SK-MEL-5 (cell line): ENCODE measurements around the gene MEGF9. TPM values are rescaled to one million over a fixed set of nuclear protein-coding genes. Genes with fewer than 3 reads are reported as not detected.
"Not testable (repeated sequence)": the region's sequence is repeated elsewhere in the genome, so short reads cannot be mapped to it uniquely, and the experiment has no call there.

ENCODE experiments used
- DNase-seq: peaks from one replicate; pipeline ENCODE4 v3.0.0-alpha.2; 2016; ENCODE audit warnings: low read depth, low spot score
- in situ Hi-C: cut with HindIII; loops from 2 replicates; pipeline ENCODE4 v1.10.0; 2016; ENCODE audit warnings: low sequenced_read_pairs, high pct_unique_total_duplicates, low pct_unique_long_range_greater_than_20kb
- total RNA-seq: library from RNA; depleted of rRNA; stranded (reverse); fragments of >200 nt; shearing (Covaris generic); gene quantifications from 2 replicates; pipeline ENCODE4 v1.2.3, GENCODE V29; 2014

Gene MEGF9
- total RNA-seq, 1 experiment from 2014 or later: 23.6 TPM

DNA sequence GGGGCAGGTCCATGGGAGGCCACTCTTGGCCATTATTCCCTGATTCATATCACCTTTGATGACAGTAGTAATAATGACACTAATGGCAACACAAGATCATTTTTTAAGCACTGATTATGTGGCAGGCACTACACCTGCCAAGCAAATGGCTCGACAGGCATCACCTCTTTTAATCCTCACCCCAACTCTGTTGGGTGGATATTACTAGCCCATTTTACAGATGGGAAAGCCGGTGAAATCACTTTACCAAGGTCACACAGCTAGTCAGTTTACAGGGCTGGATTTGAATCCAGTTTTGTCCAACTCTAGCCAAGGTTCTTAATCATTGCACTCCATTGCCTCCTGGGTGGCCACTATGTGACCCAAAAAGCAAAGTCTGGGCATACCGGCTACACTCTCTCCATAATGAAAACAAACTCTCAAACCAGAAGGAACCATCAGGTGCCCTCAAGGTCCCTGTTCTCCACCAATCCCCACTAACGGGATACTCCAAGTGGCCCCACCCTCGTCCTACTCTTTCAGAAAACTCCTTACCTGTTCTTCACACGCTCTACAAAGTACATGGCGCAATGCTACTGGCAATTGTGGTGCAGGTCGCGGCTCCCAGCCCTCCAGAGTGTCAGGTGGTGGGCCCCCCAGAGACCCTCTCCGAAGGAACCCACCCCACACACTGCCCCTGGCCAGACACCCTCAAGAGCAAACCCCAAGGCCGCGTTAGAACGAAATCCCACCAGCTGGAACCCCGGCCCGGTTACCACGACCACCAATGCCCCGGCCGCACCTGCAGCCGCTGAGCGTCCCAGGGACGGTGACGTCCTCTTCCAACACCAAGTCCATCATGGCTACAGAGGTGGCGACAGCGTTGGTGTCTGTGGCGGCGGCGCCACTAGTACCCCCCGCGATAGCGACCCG is 134.9 kb downstream of the MEGF9 start:
- DNase-seq: peak; percentile 37
- in situ Hi-C loops: no loop called here

DNA sequence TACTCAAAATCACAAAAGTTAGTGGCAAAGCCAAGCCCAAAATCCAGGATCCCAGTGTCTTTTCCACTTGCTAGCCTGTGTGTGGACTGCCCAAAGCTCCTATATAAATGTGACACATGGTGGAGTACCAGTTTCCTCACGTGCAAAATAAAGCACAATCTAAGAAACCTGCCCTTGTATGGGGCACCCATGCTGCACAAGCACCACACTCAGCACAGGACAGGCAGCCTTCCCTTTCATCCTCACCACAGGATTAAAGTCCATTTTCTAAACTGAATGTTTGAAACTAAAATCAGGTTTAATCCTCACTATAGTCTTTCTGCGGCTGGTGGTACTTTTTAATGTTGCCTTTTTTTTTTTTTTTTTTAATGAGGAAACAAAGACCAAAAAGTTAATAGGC is 139.8 kb downstream of the MEGF9 start:
- in situ Hi-C loops: no loop called here

DNA sequence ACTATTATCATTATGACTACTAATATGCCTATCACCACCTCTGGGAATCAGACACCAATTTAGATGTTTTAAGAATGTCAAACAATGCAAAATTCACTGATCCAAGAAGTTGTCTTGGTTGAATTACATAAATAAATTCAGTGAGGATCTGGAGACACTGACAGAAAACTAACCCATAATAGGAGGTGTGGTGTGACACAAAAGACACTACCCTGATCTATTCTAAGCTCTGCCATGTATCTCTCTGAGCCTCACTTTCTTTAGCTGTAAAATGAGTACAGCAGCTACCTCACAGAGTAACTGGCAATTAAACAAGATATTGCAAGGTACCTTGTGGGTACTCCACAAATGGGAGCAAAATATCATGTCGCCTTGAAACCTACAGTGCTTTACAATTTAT is 141.8 kb downstream of the MEGF9 start:
- in situ Hi-C loops: no loop called here
- DNase-seq: no peak

More for the DNA sequence above, 139.8 kb downstream of the MEGF9 start:
- peak; percentile 36 for DNase-seq

DNA sequence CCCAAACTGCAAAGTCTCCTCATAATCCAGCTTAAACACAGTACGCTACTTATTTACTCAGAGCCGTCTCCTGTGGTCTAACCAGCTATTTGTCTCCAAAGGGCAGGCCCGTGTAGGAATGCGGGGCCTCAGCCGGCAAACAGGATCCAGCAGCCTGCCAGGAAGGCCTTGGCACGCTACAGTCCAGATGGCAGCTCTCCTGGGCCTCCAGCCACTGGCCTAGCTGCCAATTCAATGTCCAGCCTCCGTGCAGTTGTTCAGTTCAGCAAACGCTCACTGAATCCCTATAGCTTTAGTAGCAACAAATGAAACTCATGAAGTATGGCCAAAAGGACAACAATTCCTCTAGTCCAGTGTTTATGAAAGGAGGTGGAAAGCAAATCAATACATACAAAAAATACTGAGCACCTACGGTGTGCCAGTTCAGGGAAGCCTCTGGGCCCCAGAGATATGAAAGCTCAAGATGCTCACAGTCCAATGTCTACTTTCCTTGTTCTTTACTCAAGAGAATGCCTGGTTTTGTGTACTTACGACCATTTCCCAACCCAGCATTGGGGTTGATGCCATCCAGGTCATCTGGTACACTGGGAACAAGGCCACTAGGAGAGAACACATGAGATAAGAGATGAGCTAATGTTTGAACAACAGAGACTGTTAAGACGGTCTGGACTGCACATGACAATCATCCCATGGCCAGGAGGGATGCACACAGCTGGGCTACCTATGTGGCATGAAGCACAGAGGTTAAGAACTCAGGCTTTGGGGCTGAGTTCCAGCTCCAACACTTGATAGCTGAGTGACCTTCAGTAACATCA is 142.6 kb downstream of the MEGF9 start:
- in situ Hi-C loops: no loop called here
- DNase-seq: peak; percentile 93

DNA sequence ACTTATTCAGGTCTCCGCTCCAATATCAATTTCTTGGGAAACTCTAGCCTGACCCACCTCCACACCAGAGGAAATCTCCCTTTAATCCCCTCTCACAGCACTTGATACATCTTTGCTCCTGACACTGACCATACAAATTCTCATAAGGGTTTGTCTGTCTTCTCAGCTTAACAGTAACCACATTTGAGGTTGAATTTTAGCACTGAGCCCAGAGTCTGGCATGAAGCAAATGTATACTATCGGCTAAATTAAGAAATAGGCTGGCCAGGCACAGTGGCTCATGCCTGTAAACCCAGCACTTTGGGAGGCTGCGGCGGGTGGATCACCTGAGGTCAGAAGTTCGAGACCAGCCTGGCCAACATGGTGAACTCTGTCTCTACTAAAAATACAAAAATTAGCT is 144.0 kb downstream of the MEGF9 start:
- no peak for DNase-seq
- in situ Hi-C loops: no loop called here

DNA sequence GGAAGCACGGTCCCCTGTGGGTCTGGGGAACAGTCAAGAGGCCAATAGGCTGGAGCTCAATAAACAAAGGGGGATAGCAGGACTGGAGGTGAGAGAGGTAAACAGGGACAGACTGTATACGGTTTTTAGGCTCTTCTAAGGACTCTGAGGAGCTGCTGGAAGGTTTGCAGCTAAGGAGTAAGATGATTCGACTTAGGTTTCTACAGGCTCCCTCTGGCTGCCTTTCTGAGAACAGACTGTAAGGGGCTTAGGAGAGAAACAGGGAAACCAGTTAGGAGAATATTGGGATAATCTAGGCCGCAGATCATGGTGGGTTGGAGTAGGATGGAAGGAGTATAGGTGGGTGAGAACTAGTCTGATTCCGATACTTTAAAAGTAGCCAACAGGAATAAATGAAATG is 144.7 kb downstream of the MEGF9 start:
- DNase-seq: peak; percentile 22

DNA sequence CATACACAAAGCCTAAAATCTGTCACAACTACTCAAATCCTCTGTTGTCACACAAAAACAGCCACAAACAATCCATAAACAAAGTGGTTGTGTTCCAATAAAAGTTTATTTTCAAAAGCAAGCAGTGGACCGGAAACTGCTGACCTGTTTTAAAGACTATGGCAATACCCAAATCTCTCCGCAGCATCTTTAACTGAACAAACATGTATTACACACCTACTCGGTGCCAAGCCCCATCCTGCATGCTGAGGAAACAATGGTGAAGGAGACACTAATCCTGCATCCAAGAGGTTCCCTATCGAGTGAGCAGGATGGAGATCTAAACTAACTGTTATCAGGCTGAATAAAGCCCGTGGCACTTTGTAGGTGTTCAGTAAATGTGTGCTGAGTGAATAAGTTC is 145.5 kb downstream of the MEGF9 start:
- in situ Hi-C loops: no loop called here
- DNase-seq: no peak

More for the DNA sequence above, 144.7 kb downstream of the MEGF9 start:
- in situ Hi-C loops: no loop called here

DNA sequence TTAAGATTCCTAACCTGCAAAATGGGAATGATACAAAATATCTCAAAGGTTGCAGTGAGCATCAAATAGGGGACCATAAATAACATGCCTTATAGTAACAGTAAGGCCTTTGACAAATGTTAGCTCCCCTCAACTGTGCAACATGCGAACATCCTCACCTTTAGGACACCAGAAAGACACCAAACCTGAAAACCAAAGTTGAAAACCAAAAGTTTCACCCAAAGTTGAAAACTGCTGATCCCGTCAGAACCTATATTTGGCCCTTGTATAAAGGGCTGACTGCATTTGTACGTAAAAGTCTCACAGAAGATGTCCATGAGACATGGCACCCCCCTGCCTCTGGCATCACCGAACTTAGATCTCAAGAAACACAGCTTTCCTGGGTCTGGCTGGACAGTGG is 146.4 kb downstream of the MEGF9 start:
- in situ Hi-C loops: no loop called here
- no peak for DNase-seq

DNA sequence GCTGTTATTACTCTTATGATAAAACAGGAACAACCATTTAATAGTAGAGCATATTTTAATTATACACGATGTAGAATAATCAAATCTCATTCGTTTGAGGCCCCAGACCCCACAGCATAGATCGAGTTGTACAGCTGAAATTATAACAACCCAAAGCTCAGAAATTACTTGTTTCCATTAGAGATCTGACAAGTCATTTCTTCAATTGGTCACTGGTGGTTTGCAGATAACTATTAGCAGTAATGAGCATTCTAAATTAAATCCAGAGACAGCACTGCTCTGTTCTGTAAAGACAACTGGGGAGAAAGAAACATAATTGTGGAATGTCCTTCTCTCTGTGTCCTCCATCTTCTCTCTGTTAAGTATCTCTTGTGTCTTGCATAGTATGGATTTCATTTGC is 147.2 kb downstream of the MEGF9 start:
- in situ Hi-C loops: no loop called here
- no peak for DNase-seq

DNA sequence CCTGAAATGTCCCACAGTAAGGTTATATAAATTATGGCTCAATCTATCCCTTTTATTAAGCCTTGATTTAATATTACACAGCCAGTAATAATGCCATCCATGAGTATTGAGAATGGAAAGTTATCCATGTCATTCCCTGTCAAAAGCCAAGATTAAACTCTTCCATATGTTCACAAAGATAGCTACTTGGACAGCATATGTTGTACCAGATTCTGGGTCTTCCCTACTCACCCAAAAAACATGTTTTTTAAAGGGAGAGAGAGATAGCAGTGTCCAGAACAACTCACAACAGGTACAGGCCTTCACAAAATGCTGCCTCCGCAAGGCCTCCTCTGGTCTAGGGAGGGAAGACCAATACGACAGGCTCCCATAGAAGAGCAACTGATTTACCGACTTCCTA is 149.7 kb downstream of the MEGF9 start:
- in situ Hi-C loops: no loop called here
- no peak for DNase-seq

DNA sequence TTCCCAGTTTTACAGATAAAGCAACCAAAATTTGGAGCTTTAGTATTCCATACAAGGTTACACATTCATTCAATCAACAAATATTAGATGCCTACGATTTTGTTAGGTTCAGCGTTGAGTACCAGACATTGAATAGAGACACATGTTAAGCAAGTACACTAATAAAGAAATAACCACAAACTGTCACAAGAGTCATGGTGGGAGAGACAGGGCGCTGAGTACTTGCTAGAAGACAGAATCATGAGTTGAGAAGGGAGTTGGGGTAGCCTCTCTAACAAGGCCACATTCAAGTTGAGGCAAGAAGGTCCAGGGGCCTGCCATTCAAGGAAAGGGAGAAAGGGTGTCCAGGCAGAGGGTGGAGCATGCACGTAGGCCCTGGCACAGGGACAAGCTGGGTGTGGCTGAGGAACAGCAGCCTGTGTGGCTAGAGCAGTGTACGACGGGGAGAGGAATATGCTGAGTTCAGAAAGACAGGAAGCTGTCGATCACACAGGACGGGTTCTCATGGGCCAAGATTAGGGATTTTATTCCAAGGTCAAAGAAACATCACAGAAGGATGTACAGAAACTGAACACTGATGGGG is 151.3 kb downstream of the MEGF9 start:
- no peak for DNase-seq
- in situ Hi-C loops: no loop called here

DNA sequence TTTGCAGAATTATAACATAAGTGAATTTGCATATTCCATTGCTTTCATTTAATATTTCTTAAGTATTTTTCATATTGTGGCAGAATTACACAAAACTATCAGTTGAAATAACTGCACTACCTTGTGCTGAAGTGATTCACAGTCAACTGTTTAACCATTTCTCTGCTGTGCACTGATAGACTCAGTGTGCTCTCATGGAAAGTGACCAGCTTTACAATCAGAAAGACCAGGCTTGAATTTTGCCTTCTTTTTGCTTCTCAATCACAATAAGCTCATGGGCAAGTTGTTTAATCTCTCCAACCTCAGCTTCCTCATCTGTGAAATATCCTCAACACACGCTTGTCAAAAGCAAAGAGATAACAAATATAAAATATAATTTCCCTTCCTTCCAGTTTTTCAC is 152.6 kb downstream of the MEGF9 start:
- no peak for DNase-seq
- in situ Hi-C loops: no loop called here

DNA sequence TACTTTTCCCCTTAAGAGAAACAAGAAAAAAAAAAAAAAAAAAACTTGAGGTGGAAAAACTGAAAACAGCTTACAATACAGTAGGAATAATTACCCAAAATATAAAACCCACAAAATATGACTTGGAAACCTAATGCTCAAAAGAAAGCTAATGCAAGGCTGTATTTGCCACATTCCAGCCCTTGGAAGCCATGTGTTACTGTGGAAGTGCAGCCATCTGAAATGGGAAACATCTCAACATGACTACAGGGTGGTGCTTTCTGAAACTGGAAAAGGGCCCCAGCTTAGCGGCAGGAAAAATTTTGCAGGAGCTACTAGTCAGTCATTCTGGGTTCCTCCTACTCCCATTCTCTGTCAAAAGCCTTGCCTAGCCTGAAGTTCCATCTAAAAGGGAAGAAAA is 154.7 kb downstream of the MEGF9 start:
- in situ Hi-C loops: no loop called here
- no peak for DNase-seq

DNA sequence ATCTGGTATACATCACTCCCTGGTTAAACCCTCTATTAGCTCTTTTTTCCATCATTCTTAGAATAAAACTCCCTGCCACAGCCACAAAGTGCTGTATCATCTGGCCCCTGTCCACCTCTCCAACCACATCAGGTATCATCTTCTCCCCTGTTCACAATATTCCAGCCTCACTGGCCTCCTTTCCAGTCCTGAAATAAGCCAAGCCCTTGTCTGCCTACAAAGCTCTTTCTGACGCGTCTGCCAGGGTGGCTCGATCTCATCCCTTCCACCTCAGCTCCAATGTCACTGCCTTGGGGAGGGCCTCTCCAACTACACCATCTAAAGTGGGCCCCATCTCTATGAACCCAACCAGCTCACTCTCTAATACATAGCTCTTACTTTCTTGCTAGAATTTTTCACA is 155.8 kb downstream of the MEGF9 start:
- DNase-seq: no peak
- in situ Hi-C loops: no loop called here

DNA sequence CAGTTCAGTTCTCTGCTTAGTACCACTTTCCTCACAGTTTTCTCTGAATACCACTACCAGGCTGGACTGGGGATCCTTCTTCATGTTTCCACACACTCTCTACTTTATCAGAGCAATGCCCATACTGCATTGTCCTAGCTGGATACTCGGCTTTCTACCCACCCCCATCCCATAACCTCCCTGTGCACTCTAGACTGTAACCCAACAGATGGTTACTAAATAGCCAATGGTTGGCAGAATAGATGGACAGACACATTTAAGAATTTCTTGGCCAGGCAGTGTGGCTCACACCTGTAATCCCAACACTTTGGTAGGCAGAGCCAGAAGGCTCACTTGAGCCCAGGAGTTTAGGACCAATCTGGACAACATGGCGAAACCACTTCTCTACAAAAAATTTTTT is 157.1 kb downstream of the MEGF9 start:
- in situ Hi-C loops: no loop called here
- DNase-seq: no peak

DNA sequence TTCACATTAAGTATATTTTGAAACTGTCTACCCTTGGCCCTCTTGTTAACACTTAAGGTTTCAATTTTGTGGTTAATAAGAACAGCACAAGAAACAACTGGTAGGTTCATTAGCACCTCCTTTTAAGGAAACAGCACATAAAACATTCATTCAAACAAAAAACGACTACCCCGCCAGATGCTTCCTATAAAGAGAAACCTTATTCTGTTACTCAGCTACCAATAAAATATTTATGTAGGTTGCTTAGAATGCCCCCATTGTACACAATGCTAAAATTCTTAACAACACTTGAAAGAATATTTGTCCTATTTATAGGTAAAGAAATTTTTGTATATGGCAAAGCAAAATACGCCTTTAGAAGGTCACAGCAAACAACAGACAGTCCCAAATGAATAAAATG is 157.5 kb downstream of the MEGF9 start:
- peak; percentile 53 for DNase-seq
- in situ Hi-C loops: no loop called here

DNA sequence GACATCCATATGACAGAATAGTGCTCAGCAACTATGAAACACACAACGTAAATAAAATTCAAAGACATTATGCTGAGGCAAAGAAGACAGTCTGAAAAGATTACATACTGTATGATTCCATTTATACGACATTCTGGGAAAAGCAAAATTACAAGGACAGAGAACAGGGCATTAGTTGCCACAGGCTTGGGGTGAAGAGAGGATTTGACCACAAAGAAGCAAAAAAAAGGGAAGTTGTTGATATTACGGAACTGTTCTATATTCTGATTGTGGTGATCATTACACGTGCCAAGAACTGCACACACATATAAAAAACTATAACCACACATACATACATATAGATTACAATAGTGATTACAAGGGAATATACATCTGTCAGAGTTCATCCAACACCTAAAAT is 158.4 kb downstream of the MEGF9 start:
- in situ Hi-C loops: no loop called here

DNA sequence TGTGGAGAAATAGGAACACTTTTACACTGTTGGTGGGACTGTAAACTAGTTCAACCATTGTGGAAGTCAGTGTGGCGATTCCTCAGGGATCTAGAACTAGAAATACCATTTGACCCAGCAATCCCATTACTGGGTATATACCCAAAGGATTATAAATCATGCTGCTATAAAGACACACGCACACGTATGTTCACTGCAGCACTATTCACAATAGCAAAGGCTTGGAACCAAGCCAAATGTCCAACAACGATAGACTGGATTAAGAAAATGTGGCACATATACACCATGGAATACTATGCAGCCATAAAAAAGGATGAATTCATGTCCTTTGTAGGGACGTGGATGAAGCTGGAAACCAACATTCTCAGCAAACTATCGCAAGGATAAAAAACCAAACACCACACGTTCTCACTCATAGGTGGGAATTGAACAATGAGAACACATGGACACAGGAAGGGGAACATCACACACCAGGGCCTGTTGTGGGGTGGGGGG is 162.0 kb downstream of the MEGF9 start:
- in situ Hi-C loops, DNase-seq: not testable (repeated sequence)

More for the DNA sequence above, 158.4 kb downstream of the MEGF9 start:
- no peak for DNase-seq
